SK-N-SH treated with all-trans-retinoic acid at 6 μM for 48 hours (cell line): ENCODE measurements around the gene PHPT1.

ENCODE experiments used
- ARNTL ChIP-seq: fragments of 450-650 bp; formaldehyde crosslinking; IDR thresholded peaks from 2 replicates; pipeline ENCODE4 v1.5.0; 2020; ENCODE audit warnings: low read depth, mild to moderate bottlenecking, moderate library complexity, borderline replicate concordance
- BACH2 ChIP-seq: fragments of 250-450 bp; sonication (Bioruptor Pico); IDR thresholded peaks from 2 replicates; pipeline ENCODE4 v1.9.0; 2021; ENCODE audit warnings: mild to moderate bottlenecking, borderline replicate concordance
- RARB ChIP-seq: fragments of 250-450 bp; sonication (Bioruptor Pico); IDR thresholded peaks from 2 replicates; pipeline ENCODE4 v1.8.0; 2021; ENCODE audit warnings: mild to moderate bottlenecking, moderate library complexity
- ZNF565 ChIP-seq: fragments of 450-650 bp; formaldehyde crosslinking; conservative IDR thresholded peaks from 2 replicates; pipeline ENCODE4 v1.5.0; 2020; ENCODE audit warnings: low read depth, mild to moderate bottlenecking, moderate library complexity
- ZNF8 ChIP-seq: fragments of 450-650 bp; formaldehyde crosslinking; IDR thresholded peaks from 2 replicates; pipeline ENCODE4 v1.5.0; 2020; ENCODE audit warnings: mild to moderate bottlenecking, moderate library complexity
- TF ChIP-seq, protein P1 (sequence below): fragments of 250-450 bp; sonication (Bioruptor Pico); IDR thresholded peaks from 2 replicates; pipeline ENCODE4 v1.8.0; 2020; ENCODE audit warnings: mild to moderate bottlenecking, moderate library complexity, borderline replicate concordance

DNA sequence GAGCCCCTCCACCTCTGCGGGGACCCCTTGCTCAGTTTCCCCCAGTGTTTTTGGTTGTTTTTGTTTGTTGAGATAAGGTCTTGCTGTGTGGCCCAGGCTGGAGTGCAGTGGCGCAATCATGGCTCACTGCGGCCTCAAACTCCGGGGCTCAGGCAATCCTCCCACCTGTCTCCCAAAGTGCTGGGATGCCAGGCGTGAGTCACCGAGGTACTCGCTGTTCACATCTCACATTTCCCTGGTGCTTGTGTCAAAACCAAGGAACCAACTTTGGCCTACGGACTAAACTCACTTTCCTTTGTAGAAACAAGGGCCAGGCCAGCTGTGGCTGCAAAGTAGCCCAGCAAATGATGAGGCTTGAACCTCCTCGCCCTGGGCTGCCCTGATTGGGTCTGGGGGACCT is 16.6 kb upstream of the PHPT1 start:
- TF ChIP-seq ARNTL (CRISPR knock-in tag) (no peak), BACH2 (no peak), ZNF565 (CRISPR knock-in tag) (no peak), ZNF8 (CRISPR knock-in tag) (no peak), RARB (CRISPR knock-in tag) (no peak)
- TF ChIP-seq, protein P1, sequence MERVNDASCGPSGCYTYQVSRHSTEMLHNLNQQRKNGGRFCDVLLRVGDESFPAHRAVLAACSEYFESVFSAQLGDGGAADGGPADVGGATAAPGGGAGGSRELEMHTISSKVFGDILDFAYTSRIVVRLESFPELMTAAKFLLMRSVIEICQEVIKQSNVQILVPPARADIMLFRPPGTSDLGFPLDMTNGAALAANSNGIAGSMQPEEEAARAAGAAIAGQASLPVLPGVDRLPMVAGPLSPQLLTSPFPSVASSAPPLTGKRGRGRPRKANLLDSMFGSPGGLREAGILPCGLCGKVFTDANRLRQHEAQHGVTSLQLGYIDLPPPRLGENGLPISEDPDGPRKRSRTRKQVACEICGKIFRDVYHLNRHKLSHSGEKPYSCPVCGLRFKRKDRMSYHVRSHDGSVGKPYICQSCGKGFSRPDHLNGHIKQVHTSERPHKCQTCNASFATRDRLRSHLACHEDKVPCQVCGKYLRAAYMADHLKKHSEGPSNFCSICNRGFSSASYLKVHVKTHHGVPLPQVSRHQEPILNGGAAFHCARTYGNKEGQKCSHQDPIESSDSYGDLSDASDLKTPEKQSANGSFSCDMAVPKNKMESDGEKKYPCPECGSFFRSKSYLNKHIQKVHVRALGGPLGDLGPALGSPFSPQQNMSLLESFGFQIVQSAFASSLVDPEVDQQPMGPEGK (CRISPR knock-in tag) = no peak
